CD4-positive, alpha-beta T cell treated with Interleukin-17A for 1 hour (primary cell): Measurements from ENCODE around the gene CNR2.
"Not testable (repeated sequence)": the region's sequence is repeated elsewhere in the genome, so short reads cannot be mapped to it uniquely, and the experiment has no call there.

Experiments used
- DNase-seq: peaks from one replicate; pipeline ENCODE4 v3.0.0-alpha.2; 2020

Gene CNR2

GRCh38 chr1:23916209-23917131 lies 3.3 kb upstream of the CNR2 start:
- peak; percentile 70 for DNase-seq

GRCh38 chr1:23915466-23915865 lies 2.3 kb upstream of the CNR2 start:
- DNase-seq: no peak

- DNase-seq: no peak
These were observed 1.8 kb upstream of the CNR2 start for GRCh38 chr1:23914921-23915320.

- DNase-seq: no peak
These were observed 1.2 kb downstream of the CNR2 start for GRCh38 chr1:23911921-23912320.

GRCh38 chr1:23910553-23911246 lies 2.5 kb downstream of the CNR2 start:
- peak; percentile 31 for DNase-seq

- no peak for DNase-seq
These were observed 3.0 kb downstream of the CNR2 start for GRCh38 chr1:23910144-23910543.

GRCh38 chr1:23909412-23909811 lies 3.8 kb downstream of the CNR2 start:
- DNase-seq: no peak

- DNase-seq: peak; percentile 31
These were observed 4.5 kb downstream of the CNR2 start for GRCh38 chr1:23908453-23909341.

GRCh38 chr1:23906731-23907130 lies 6.4 kb downstream of the CNR2 start:
- no peak for DNase-seq

- DNase-seq: no peak
These were observed 7.6 kb downstream of the CNR2 start for GRCh38 chr1:23905461-23906025.

GRCh38 chr1:23904748-23905357 lies 8.3 kb downstream of the CNR2 start:
- no peak for DNase-seq

GRCh38 chr1:23903754-23904153 lies 9.4 kb downstream of the CNR2 start:
- DNase-seq: no peak

- no peak for DNase-seq
These were observed 10.6 kb downstream of the CNR2 start for GRCh38 chr1:23902321-23903278.

- not testable (repeated sequence) for DNase-seq
These were observed 13.1 kb downstream of the CNR2 start for GRCh38 chr1:23900017-23900416.

GRCh38 chr1:23899070-23899469 lies 14.1 kb downstream of the CNR2 start:
- DNase-seq: no peak

- no peak for DNase-seq
These were observed 16.1 kb downstream of the CNR2 start for GRCh38 chr1:23897083-23897482.

- DNase-seq: peak; percentile 19
These were observed 16.7 kb downstream of the CNR2 start for GRCh38 chr1:23896491-23896890.

GRCh38 chr1:23895993-23896392 lies 17.2 kb downstream of the CNR2 start:
- no peak for DNase-seq

GRCh38 chr1:23895082-23895481 lies 18.1 kb downstream of the CNR2 start:
- DNase-seq: no peak

- DNase-seq: no peak
These were observed 24.1 kb downstream of the CNR2 start for GRCh38 chr1:23889074-23889473.

GRCh38 chr1:23885222-23885621 lies 27.9 kb downstream of the CNR2 start:
- DNase-seq: no peak
